ENCODE results near the gene NEDD4.
"Not testable (repeated sequence)": the region's sequence is repeated elsewhere in the genome, so short reads cannot be mapped to it uniquely, and the experiment has no call there.

The NEDD4 gene

DNA sequence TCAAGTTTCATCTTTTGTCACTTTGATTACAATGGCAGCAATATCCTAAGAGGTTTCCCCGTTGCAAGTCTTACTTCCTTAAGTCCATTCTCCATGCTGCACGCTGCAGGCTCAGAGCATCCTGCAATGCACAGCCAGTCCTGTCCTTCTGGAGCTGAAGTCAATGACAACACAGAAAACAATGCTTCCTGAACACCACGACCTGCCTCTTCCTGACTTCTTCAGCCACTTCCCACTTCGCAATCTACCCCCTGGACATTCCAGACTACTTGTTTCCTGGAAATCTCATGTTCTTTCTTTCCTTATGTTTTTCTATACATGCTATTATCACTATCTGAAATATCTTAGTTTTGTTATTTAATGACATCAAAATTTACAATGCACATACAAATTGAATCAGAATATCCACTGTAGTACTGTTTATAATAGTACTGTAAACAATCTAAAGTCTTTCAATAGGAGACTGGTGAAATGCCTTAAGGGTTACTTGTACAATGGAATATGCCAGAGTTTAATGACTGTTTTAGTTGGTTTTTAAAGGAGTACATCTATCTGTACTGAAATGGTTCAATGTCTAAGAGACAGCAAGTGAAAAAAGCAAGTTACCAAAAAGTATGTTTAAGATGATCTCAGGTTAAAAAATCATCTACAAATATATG is 136.8 kb downstream of the NEDD4 start:
- DNase-seq (ENCODE audit: low read depth) = no peak
- TF ChIP-seq, protein P1, sequence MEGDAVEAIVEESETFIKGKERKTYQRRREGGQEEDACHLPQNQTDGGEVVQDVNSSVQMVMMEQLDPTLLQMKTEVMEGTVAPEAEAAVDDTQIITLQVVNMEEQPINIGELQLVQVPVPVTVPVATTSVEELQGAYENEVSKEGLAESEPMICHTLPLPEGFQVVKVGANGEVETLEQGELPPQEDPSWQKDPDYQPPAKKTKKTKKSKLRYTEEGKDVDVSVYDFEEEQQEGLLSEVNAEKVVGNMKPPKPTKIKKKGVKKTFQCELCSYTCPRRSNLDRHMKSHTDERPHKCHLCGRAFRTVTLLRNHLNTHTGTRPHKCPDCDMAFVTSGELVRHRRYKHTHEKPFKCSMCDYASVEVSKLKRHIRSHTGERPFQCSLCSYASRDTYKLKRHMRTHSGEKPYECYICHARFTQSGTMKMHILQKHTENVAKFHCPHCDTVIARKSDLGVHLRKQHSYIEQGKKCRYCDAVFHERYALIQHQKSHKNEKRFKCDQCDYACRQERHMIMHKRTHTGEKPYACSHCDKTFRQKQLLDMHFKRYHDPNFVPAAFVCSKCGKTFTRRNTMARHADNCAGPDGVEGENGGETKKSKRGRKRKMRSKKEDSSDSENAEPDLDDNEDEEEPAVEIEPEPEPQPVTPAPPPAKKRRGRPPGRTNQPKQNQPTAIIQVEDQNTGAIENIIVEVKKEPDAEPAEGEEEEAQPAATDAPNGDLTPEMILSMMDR (IDR thresholded peaks at IDR 0.05; ENCODE audit: insufficient read depth, low read depth, low read length, missing control alignments) = no peak
- H3K4me3 ChIP-seq (ENCODE audit: low read depth, low read length) = no peak overlapping the region

DNA sequence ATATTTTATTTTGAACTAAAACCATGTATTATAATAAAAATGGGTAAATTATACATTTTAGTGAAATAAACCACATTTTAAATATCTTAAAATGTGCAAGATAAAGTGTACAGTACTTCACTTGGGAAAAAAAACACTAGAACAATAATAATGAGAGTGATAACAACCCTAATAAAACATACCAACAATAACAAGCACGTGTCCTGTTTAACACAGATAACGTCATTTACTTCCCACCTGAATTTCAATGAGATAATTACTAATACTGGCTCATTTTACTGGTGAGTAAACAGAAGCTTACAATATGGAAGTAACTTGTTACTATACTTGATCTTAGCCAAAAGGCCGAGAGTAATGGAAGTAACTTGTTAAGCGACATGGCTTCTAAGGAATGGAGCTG is 140.3 kb downstream of the NEDD4 start:
- TF ChIP-seq, protein P1 (IDR thresholded peaks at IDR 0.05; ENCODE audit: insufficient read depth, low read depth, low read length, missing control alignments) = no peak
- no peak for DNase-seq (ENCODE audit: low read depth)
- no peak overlapping the region for H3K4me3 ChIP-seq (ENCODE audit: low read depth, low read length)

DNA sequence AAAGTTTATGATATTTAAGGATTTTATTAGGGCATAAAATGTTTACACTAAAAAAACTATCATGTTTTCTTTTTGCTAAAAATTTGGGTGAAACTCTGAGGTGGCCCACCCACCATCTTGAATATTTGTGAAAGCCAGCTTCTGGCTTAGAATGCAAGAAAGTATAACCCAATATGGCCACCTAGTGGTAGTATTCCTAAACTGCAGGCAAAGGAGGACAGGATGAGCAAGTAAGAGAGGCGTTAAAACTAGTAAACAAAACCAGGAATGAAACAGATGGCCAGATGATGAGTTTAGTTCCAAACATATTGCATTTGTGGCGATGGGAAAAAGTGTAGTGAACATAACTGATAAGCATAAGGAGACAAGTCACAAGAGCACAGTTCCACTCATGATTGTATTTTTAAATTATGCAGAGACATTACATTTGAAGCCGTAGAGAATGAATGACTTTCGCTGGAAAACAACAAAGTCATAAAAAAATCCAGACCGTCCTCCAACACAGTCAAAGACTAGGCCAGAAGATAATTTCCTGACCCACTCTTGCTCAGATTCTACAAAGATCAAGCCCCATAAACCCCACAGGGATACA is 147.2 kb downstream of the NEDD4 start:
- DNase-seq (ENCODE audit: low read depth) = peak; percentile 86
- no peak overlapping the region for H3K4me3 ChIP-seq (ENCODE audit: low read depth, low read length)
- TF ChIP-seq, protein P1 (IDR thresholded peaks at IDR 0.05; ENCODE audit: insufficient read depth, low read depth, low read length, missing control alignments) = peak; percentile 83

DNA sequence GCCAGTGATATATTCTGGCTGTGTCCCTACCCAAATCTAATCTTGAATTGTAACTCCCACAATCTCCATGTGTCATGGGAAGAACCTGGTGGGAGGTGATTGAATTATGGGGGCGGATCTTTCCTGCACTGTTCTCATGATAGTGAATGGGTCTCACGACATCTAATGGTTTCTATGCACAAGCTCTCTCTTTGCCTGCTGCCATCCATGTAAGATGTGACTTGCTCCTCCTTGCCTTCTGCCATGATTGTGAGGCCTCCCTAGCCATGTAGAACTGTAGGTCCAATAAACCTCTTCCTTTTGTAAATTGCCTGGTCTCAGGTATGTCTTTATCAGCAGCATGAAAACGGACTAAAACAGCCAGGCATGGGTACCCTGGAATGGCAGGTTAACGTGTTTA is 150.5 kb downstream of the NEDD4 start:
- not testable (repeated sequence) for H3K4me3 ChIP-seq (ENCODE audit: low read depth, low read length); DNase-seq (ENCODE audit: low read depth)

DNA sequence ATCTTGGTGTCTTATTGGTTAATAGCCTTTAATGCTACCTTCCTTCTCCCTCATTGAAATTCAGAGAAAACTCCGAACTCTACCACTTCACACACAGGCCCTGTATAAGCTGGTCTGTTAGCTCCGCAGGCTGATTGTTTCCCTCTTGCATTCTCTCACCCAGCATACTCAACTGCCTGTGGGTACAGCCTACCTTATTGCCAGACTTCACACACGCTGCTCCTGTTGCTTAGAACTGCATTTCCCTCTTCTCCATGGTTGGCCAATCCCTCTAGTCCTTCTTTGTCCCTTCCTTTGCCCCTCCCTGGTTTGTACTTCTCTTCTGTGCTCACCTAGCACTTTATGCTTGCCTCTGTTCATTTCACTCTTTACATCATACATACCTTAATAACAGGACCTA is 157.5 kb downstream of the NEDD4 start:
- TF ChIP-seq, protein P1 (IDR thresholded peaks at IDR 0.05; ENCODE audit: insufficient read depth, low read depth, low read length, missing control alignments) = no peak
- no peak overlapping the region for H3K4me3 ChIP-seq (ENCODE audit: low read depth, low read length)
- no peak for DNase-seq (ENCODE audit: low read depth)

DNA sequence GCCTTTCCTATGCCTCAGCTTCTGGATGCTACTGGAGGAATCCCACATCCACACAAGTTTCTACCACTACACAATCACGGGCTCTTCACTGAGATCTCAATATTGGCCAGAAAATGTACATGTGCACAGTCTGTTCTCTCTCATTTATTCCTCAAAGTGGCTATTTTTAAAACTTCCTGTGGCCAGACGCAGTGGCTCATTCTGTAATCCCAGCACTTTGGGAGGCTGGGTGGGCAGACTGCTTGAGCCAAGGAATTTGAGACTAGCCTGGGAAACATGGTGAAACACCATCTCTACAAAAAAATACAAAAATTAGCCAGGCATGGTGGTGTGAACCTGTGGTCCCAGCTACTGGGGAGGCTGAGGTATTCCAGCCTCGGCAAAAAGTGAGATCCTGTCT is 159.1 kb downstream of the NEDD4 start:
- DNase-seq (ENCODE audit: low read depth) = no peak
- H3K4me3 ChIP-seq (ENCODE audit: low read depth, low read length) = no peak overlapping the region
- TF ChIP-seq, protein P1 (IDR thresholded peaks at IDR 0.05; ENCODE audit: insufficient read depth, low read depth, low read length, missing control alignments) = no peak

DNA sequence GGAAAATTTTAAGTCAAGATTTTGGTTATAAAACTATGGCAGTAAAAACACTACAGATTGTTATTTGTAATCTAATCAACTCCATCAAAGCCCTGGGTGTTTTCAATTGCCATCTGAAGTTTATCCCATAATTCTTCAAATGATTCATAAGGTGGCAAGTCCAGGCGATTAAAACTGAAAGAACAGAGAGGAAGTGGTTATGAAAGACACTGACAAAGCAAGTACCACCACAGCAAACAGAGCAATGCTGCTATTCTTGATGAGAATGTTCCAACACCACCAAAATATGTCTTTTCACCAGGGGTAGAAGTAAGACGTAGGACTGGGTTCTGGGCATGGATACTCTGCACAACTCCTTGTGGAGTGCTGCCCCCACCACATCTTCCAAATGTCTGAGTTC is 163.6 kb downstream of the NEDD4 start:
- TF ChIP-seq, protein P1 (IDR thresholded peaks at IDR 0.05; ENCODE audit: insufficient read depth, low read depth, low read length, missing control alignments) = no peak
- no peak overlapping the region for H3K4me3 ChIP-seq (ENCODE audit: low read depth, low read length)
- peak; percentile 55 for DNase-seq (ENCODE audit: low read depth)
